ENCODE measurements around the gene MSMB.

GRCh38 chr10:46025406-46025805, 20.7 kb downstream of the MSMB start:
- TF ChIP-seq CTCF (conservative IDR thresholded peaks at IDR 0.05; ENCODE audit: low read length) (no peak), EZH2phosphoT487 (IDR thresholded peaks at IDR 0.05; ENCODE audit: borderline replicate concordance, low read depth, low read length) (no peak)
